Stimulated activated CD4-positive, alpha-beta T cell treated with anti-CD3 and anti-CD28 coated beads, Interleukin-1b, Interleukin-23, amount 100 ng/mL, for 24 hours (primary cell): Measurements from ENCODE around the gene KRTAP10-9.
"Not testable (repeated sequence)": the region's sequence is repeated elsewhere in the genome, so short reads cannot be mapped to it uniquely, and the experiment has no call there.

Source experiments
- DNase-seq, 4 experiments: peaks; one replicate each; pipeline ENCODE4 v3.0.0-alpha.2; 2020; ENCODE audit warnings: low read depth in 4 of 4, low spot score in 1 of 4

The KRTAP10-9 gene

DNA sequence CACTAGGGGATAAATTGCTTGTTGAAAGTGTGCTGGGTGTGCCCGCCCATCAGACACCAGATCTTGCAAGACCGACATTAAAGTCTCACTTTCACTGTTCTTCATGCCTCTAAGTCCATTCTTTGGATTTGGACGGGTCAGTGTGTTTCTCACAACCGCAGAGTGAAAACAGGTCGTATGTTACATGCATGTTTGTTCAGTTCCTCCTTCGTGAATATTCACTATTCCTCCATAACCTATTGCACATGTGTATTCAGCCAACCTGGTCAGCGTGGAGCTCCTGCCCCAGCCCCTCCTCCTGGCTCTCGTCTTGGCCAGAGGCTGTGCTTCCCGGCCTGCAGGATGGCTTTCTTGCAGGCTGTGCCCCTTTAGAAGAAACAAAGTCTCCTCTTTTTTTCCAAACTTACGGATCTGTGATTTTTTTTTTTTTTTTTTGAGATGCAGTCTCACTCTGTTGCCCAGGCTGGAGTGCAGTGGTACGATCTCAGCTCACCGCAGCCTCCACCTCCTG lies 32.4 kb upstream of the KRTAP10-9 start:
- DNase-seq = no peak

DNA sequence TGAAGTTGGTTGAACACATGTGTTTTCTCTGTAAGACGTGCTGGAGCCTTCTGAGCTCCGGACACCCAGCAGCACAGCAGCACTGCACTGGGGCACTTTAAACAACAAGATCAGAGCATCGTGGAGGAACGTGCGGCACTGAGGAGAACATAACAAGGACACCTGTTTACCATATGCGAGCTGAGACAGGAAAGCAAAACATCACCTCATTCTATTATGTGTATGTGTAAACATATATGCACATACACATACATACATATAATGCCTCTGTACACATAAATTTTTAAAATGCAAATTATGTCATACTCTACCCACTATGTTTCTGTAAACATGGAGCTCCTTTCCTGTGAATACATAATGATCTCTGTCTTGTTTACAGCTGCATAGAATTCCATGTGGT lies 31.4 kb upstream of the KRTAP10-9 start:
- DNase-seq = no peak

DNA sequence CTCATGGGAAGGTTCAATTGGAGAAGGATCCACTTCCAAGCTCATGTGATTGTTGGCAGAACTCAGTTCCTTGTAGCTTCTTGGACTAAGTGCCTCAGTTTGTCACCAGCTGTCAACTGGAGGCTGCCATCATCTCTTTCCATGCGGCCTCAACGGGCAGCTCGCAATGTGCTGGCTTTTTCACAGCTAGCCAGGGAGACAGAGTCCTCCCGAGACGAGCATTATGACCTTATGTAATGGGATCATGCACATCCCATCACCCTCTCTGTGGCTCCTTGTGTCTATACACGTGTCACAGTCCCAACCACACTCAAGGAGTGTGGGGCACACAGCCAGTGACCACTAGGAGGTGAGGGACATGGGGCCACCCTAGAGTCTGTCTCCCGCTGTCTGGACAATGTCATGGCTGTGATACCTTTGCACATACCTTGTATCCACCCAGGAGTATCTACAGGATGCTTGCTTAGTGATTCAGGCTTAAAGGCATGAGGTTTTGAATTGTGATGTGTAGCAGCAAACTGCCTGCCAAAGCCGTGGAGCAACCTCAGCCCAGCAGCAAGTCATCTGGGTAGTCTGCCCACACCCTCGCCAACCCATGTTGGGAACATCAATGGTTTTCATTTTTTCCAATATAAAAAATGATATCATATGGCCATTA lies 30.7 kb upstream of the KRTAP10-9 start:
- DNase-seq = no peak

DNA sequence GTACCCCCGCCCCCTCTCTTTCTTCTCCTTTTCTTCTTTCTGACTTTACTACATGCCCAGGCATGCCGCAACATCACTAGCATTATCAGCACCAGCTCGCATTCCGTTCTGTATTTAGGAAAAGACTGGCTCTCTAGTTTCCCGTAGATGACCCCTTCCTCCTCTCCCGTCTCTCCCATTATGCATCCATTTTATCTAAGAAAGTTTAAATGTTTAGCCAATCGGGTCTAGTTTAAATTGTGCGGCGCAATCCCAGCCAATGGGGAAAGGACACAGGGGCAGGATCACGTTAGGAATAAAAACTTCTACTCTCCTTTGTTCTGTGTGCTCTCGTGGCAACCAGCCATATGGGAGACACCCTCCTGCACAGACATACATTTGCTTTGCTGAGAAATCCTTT lies 28.8 kb upstream of the KRTAP10-9 start:
- no peak for DNase-seq

- no peak for DNase-seq
Observed at GRCh38 chr21:44599264-44600029, 27.4 kb upstream of the KRTAP10-9 start.

DNA sequence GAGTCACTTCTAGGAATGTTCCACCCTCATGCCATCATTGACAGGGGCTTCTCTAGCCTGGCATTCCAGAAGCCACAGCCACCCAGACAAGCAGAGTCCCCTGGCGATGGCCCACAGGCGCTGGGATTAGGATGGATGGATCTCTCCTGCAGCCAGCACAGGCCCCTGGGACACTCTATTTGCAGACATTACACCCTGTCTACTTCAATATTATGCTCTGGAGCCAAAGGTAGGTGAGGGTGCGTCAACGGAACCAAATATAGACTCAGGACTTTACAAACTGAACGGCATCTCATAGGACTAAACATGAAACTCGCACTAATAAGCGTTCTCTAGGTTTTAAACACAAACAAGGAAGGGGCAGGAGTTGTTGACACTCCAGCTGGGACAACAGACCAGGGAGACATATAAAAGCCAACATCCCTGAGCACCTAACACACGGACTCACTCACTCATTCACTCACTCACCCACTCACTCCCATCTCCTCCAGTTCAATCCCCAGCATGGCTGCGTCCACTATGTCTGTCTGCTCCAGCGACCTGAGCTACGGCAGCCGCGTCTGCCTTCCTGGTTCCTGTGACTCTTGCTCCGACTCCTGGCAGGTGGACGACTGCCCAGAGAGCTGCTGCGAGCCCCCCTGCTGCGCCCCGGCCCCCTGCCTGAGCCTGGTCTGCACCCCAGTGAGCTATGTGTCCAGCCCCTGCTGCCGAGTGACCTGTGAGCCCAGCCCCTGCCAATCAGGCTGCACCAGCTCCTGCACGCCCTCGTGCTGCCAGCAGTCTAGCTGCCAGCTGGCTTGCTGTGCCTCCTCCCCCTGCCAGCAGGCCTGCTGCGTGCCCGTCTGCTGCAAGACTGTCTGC lies 26.5 kb upstream of the KRTAP10-9 start, which contains the start of gene KRTAP10-7:
Gene KRTAP10-7, plus strand, starts transcription at position 480 of the 861 bp plus-strand sequence. Its CDS starts 25 bp downstream, at position 505.
- not testable (repeated sequence) for DNase-seq

- DNase-seq = not testable (repeated sequence)
Observed at GRCh38 chr21:44601091-44601490, 25.8 kb upstream of the KRTAP10-9 start.

DNA sequence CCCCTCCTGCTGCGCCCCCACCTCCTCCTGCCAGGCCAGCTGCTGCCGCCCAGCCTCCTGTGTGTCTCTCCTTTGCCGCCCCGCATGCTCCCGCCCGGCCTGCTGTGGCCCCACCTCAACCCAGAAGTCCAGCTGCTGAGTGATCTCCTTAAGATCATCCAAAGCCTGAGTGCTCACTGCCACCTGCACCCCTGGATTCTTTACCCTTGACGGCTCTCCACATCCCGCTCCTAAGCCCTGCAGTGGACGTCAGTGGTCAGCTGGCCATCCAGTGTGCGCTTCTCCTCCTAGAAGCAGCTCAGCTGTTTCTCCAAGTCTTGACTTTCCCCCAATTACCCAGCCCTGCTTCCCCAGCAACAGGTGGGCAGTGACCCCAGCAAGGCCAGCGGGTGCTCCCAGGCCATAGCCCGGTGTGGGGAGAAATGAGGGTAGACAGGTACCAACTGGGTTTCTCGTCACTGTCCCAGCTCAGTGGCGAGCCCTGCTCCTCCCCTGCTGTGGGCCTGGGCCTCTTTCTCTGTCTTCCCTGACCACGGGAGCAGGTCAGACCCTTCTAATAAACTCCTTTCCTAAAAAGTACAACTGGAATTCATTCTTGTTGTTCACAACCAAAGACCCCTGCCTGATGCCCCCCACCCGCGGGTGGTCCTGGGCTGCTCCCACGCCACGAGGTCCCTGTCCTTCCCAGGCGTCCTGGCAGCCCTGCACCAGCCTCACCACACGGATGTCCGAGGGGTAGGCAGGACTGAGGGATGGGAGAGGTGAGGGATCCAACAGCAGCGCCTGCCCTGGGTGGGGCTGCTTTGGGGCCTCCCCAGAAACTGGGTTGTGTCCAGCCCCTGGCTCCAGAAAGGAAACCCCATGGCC lies 25.1 kb upstream of the KRTAP10-9 start:
- no peak for DNase-seq

DNA sequence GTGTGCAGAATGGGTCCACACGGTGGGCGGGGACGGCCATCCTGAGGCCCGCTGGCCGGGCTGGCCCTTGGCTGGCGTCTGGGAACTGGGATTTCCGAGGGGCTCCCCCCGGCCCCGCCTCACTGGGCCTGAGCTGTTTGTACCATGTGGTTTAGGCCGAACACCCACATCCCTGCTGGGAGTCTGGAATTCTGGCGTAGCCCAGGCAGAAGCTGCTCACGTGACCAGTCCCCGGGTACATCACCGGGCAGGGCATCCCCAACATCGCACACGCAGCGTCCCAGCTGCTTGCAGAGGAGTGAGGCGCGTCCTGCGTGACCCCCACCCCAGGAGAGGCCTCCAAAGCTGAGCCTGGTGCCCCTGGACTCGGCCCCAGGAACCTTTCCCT lies 24.4 kb upstream of the KRTAP10-9 start:
- DNase-seq = no peak

DNA sequence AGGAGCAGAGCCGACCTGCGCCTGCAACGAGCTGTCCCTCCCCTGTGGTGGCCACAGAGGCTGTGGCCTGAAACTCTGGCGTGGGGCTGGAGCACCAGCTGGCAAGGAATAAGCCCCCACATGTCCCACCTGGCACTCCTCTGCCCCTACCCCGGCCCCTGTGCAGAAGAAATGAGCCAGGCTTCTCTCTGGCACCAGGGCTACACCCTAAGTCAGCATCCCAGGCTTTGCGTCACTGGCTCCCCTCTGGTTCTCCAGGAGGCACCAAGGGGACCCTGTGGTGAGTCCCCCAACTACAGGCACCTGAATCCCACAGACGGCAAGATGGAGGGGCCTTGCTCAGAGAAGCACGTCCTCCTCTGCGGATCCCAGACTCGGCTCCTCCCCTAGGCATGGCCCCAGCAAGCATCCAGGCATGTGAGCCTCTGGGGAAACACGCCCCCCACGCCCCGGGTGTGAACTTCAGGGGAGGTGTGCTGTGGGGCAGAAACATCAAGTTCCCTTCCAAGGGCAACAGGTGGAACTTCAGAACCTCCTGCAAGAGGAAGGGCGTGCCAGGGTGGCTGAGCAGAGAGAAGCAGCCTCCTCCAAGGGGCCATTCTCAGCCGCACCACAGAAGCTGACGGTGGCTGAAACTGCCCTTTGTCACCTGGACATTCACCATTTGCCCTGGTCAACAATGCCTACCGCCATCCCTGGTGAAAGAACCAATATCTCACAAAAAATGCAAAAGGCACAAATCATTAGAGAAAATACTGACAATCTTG lies 23.6 kb upstream of the KRTAP10-9 start:
- no peak for DNase-seq

- DNase-seq = no peak
Observed at GRCh38 chr21:44603911-44604310, 23.0 kb upstream of the KRTAP10-9 start.

DNA sequence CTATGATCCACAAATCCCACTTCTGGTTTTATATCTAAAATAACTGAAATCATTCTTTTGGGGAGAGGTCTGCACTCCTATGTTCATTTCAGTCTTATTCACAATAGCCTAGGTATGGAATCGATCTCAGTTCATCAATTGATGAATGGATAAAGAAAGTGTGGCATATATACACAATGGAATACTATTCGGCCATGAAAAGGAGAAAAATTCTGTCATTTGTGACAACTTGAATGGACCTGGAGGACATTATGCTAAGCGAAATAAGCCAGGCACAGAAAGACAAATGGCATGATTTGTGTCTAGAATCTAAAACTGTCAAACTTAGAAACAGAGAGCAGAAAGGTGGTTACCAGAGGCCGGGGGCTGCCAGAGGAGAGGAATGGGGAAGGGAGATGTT lies 20.4 kb upstream of the KRTAP10-9 start:
- no peak for DNase-seq

- DNase-seq = no peak
Observed at GRCh38 chr21:44609193-44609592, 17.7 kb upstream of the KRTAP10-9 start.

- not testable (repeated sequence) for DNase-seq
Observed at GRCh38 chr21:44610157-44610843, 16.6 kb upstream of the KRTAP10-9 start.

DNA sequence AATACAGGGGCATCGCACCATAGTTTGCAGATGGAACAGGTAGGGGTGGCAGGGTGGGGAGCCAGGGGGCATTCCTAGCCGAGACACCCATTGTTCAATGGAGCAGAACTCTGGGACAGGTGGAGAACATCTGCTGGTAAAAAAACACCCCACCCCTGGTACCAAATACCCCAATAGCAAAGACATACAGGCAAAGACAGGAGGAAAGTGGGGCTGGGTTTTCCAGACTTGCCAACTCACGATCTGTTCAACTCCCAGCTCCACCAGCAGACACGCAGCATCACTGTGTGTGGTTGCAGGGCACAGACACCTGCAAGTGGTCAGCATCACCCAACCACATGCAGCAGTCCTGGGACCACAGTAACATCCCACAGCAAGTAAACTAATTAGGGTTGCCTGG lies 15.3 kb upstream of the KRTAP10-9 start:
- DNase-seq = no peak

GRCh38 chr21:44612029-44612486 lies 14.8 kb upstream of the KRTAP10-9 start, which contains the start of gene KRTAP10-8:
TSS of gene KRTAP10-8 (plus strand) at chr21:44612079. CDS start at chr21:44612101, 22 bp downstream.
- no peak for DNase-seq

DNA sequence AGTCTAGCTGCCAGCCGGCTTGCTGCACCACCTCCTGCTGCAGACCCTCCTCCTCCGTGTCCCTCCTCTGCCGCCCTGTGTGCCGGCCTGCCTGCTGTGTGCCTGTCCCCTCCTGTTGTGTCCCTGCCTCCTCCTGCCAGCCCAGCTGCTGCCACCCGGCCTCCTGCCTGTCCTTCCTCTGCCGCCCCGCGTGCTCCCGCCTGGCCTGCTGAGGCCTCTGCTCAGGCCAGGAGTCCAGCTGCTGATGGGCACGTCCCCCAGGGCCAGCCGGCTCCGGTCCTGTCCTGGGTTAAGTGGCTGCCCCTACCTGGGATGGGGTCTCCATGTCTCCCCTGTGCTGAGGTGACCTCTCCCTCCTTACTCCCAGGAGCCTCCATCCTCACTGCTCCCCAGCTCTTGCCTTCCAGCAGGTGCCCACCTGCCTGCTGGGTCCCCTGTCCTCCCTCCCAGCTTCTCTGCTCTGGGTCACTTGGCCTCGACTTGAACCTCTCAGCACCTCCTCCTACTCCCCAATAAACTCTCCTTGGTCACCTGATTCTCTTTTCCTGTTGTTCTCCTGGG lies 14.1 kb upstream of the KRTAP10-9 start:
- DNase-seq = no peak

DNA sequence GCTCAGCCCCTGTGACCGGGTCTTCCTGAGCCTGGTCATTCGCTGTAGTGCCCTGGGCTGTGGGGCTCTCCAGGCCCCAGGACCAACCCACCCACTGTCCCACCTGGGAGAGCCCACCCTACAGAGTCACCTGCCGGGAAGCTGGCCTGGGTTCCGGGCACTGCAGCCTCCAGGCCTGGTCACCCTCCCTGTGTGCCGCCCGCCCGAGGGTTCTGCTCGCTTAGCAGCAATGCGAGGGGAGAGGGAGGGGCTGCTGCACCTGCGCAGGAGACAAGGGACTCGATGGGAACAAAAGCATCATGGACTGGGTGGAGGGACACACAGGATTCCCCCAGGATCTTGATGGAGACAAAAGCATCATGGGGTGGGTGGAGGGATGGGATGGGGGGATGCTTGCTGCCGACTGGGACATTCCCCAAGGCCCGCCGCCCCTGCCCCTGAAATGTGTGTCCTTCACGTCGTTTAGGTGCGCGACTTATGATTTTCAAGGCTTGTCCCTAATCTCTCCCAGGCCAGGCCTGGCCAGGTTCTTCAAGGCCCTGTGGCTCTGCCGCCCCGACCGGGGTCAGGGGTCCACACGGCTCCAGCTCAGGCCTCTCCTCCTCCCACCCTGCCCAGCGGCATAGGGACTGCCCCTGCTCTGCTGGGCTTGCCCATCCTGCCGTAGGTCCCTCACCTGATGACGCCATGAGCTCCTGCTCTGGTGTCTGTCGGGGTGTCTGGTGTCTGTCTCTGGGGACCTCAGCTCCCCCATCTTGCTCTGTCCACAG lies 13.3 kb upstream of the KRTAP10-9 start:
- DNase-seq = no peak
